Upper lobe of left lung (tissue), 4 donors: ENCODE results near the gene DNAJC8.

Source experiments
- EP300 ChIP-seq, 4 donors: sonication (generic); formaldehyde crosslinking; IDR thresholded peaks; one replicate each; pipeline ENCODE4 v1.5.1; 2017; ENCODE audit warnings: antibody characterized with exemption in 4 of 4, control low read depth in 2 of 4
- POLR2A ChIP-seq, 4 donors: fragments of 450-650 bp; IDR thresholded peaks; one replicate each; pipeline ENCODE4 v1.5.1; 2016 to 2017; ENCODE audit warnings: antibody characterized with exemption in 4 of 4, mild to moderate bottlenecking in 2 of 4
- POLR2AphosphoS5 ChIP-seq, 2 donors: sonication (generic); formaldehyde crosslinking; IDR thresholded peaks; one replicate each; pipeline ENCODE4 v1.5.1; 2017; ENCODE audit warnings: antibody characterized with exemption in 2 of 2
- TF ChIP-seq, protein P1 (sequence below), 6 experiments: fragments of 450-650 bp in 4 of 6; fragments of 200-600 bp in 2 of 6; sonication (generic) in 2 of 6; IDR thresholded peaks; one replicate each; pipeline ENCODE4 v1.5.1; 2016 to 2019; ENCODE audit warnings: antibody characterized with exemption in 6 of 6

DNA sequence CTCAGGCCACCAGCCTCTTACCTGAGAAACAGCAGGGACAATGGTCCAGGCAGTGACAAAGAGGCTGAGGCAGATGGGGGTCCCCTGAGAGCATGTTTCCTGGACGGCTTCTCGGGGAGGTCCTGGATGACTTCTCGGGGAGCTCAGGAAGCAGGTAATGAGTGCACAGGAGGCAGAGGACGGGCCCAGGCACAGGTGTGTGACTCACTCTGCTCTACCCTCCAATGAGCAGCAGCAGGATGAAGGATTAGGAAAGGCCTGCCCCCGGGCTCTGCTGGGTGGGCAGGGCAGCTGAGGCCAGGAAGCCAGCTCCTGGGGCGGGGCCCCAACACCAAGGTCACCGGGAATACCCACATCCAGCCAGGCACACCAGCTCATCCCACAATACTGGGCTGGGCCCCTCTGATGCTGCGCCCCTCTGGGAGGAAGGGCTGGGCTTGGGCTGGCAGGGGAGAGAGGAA is 39.1 kb downstream of the DNAJC8 start:
- TF ChIP-seq, protein P1, sequence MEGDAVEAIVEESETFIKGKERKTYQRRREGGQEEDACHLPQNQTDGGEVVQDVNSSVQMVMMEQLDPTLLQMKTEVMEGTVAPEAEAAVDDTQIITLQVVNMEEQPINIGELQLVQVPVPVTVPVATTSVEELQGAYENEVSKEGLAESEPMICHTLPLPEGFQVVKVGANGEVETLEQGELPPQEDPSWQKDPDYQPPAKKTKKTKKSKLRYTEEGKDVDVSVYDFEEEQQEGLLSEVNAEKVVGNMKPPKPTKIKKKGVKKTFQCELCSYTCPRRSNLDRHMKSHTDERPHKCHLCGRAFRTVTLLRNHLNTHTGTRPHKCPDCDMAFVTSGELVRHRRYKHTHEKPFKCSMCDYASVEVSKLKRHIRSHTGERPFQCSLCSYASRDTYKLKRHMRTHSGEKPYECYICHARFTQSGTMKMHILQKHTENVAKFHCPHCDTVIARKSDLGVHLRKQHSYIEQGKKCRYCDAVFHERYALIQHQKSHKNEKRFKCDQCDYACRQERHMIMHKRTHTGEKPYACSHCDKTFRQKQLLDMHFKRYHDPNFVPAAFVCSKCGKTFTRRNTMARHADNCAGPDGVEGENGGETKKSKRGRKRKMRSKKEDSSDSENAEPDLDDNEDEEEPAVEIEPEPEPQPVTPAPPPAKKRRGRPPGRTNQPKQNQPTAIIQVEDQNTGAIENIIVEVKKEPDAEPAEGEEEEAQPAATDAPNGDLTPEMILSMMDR (IDR thresholded peaks at IDR 0.05) = no peak
- TF ChIP-seq POLR2A (IDR thresholded peaks at IDR 0.05) (no peak), POLR2AphosphoS5 (IDR thresholded peaks at IDR 0.05) (no peak), EP300 (IDR thresholded peaks at IDR 0.05) (no peak)
